Measurements from ENCODE around the gene TIMELESS.
"Not testable (repeated sequence)": the region's sequence is repeated elsewhere in the genome, so short reads cannot be mapped to it uniquely, and the experiment has no call there.

DNA sequence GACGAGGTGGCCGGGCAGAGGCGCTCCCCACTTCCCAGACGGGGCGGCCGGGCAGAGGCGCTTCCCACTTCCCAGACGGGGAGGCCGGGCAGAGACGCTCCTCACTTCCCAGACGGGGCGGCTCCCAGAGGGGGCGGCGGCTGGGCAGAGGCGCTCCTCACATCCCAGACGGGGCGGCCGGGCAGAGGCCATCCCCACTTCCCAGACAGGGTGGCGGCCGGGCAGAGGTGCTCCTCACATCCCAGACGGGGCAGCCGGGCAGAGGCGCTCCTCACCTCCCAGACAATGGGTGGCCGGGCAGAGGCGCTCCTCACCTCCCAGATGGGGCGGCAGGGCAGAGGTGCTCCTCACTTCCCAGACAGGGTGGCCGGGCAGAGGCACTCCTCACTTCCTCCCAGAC, 45.3 kb upstream of the TIMELESS start:
- TF ChIP-seq, protein P1, sequence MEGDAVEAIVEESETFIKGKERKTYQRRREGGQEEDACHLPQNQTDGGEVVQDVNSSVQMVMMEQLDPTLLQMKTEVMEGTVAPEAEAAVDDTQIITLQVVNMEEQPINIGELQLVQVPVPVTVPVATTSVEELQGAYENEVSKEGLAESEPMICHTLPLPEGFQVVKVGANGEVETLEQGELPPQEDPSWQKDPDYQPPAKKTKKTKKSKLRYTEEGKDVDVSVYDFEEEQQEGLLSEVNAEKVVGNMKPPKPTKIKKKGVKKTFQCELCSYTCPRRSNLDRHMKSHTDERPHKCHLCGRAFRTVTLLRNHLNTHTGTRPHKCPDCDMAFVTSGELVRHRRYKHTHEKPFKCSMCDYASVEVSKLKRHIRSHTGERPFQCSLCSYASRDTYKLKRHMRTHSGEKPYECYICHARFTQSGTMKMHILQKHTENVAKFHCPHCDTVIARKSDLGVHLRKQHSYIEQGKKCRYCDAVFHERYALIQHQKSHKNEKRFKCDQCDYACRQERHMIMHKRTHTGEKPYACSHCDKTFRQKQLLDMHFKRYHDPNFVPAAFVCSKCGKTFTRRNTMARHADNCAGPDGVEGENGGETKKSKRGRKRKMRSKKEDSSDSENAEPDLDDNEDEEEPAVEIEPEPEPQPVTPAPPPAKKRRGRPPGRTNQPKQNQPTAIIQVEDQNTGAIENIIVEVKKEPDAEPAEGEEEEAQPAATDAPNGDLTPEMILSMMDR (IDR thresholded peaks at IDR 0.05; ENCODE audit: borderline replicate concordance, extremely low read depth, low read length, poor library complexity, severe bottlenecking), result not testable (repeated sequence)
- TF ChIP-seq EZH2 (IDR thresholded peaks at IDR 0.05; ENCODE audit: borderline replicate concordance, low read depth, low read length, severe bottlenecking), result not testable (repeated sequence)
